ENCODE data around the gene SYNPO2. TPM values are rescaled to one million over a fixed set of nuclear protein-coding genes. Genes with fewer than 3 reads are reported as not detected.

SYNPO2 gene
- total RNA-seq, 4 donors from 2014 or later: 1,547 to 3,168 (median 2,047) TPM

DNA sequence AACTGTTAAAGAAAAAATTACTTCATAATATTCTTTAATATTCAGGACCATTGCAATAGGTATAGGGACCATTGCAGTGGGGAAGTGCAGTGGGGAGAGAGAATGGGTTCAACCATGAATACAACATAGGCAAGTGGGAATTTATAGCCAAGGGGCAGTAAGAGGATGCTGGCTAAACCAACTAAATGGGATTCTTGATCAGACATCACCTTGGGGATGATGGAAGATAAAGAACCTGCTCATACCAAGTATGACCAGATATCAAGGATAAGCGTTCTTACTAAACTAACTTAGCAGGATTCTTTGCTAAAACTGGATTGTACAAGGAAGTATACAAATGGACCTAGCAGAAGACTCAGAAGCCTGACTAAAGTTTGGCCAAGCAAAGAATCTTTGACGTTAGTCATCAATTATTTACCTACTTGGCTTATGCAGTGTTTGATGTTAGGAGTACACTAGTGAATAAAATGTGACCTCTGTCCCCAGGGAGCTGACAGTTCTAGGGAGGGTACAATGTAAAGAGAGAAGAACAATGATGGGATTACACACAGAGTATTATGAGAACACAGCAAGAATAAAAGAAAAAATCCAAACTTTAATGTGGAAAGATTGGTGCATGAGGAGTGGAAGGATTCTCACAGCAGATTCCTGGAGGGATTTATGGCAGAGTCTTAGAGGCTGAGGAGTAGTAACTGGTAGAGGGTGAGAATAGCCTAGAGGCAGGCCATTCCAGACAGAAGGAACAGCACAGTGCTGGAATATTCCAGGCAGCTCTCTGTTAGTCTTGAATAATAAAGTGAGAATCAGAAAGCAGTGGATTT, 192.3 kb downstream of the SYNPO2 start:
- ATAC-seq: no peak
- Histone ChIP-seq H3K36me3 (no peaks in the 10 kb centered on the region), H3K4me3 (no peak overlapping the region), H3K9me3 (no peaks in the 10 kb centered on the region), H3K27me3 (no peaks in the 10 kb centered on the region), H3K27ac (no peak overlapping the region), H3K4me1 (no peaks in the 10 kb centered on the region)
- TF ChIP-seq POLR2AphosphoS5 (IDR thresholded peaks at IDR 0.05) (no peak), POLR2A (IDR thresholded peaks at IDR 0.05) (no peak), EP300 (IDR thresholded peaks at IDR 0.05) (no peak)
- TF ChIP-seq, protein P1, sequence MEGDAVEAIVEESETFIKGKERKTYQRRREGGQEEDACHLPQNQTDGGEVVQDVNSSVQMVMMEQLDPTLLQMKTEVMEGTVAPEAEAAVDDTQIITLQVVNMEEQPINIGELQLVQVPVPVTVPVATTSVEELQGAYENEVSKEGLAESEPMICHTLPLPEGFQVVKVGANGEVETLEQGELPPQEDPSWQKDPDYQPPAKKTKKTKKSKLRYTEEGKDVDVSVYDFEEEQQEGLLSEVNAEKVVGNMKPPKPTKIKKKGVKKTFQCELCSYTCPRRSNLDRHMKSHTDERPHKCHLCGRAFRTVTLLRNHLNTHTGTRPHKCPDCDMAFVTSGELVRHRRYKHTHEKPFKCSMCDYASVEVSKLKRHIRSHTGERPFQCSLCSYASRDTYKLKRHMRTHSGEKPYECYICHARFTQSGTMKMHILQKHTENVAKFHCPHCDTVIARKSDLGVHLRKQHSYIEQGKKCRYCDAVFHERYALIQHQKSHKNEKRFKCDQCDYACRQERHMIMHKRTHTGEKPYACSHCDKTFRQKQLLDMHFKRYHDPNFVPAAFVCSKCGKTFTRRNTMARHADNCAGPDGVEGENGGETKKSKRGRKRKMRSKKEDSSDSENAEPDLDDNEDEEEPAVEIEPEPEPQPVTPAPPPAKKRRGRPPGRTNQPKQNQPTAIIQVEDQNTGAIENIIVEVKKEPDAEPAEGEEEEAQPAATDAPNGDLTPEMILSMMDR (IDR thresholded peaks at IDR 0.05): no peak
- 58 to 80% methylated on average over 2 of the region's 2 CpGs for WGBS, 2 donors (ENCODE audit: low coverage in 1 of 2)

DNA sequence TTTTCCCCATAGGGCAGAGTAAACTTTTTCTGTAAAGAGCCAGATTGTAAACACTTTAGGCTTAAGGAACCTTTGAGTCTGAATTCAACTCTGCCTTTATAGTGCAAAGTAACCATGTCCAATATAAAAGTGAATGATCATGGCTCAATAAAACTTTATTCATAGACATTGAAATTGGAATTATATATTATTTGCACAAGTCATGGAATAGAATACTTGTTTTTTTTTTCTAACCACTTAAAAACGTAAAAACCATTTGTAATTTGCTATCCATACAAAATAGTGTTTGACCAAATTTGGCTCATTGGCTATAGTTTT, 192.8 kb downstream of the SYNPO2 start:
- no peak overlapping the region for H3K4me3 ChIP-seq
- H3K27me3 ChIP-seq: no peaks in the 10 kb centered on the region
- TF ChIP-seq EP300 (IDR thresholded peaks at IDR 0.05): no peak
- TF ChIP-seq, protein P1 (IDR thresholded peaks at IDR 0.05): no peak
- TF ChIP-seq POLR2A (IDR thresholded peaks at IDR 0.05): no peak
- no peak for TF ChIP-seq POLR2AphosphoS5 (IDR thresholded peaks at IDR 0.05)
- no peak for ATAC-seq
- no peaks in the 10 kb centered on the region for H3K4me1 ChIP-seq
- H3K9me3 ChIP-seq: no peaks in the 10 kb centered on the region
- H3K27ac ChIP-seq: no peak overlapping the region
- 63 to 65% methylated on average over 1 of the region's 1 CpG for WGBS, 2 donors (ENCODE audit: low coverage in 1 of 2)
- H3K36me3 ChIP-seq: no peaks in the 10 kb centered on the region

DNA sequence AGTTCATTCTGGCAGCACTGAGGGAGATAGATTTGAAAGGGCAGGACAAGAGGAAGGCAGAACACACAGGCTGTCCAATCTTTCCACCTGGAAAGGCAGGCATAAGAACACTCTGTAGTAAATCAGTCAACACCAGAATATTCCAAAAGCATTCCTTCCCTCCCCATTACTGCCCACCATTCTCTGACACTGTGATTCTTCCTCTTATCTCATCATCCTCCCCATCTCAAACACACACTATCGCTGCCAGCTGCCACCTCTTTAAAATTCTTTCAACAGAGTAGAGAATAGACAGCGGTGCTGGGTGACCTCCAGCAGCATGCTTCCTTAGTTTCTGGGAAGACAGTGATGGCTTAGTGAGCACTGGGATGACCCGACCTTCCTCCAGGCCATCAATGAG, 193.3 kb downstream of the SYNPO2 start:
- WGBS, 2 donors (ENCODE audit: low coverage in 1 of 2): 34 to 47% methylated on average over 3 of the region's 3 CpGs
- no peak overlapping the region for H3K4me3 ChIP-seq
- H3K27me3 ChIP-seq: no peaks in the 10 kb centered on the region
- TF ChIP-seq POLR2AphosphoS5 (IDR thresholded peaks at IDR 0.05) (no peak), POLR2A (IDR thresholded peaks at IDR 0.05) (no peak), EP300 (IDR thresholded peaks at IDR 0.05) (no peak)
- TF ChIP-seq, protein P1 (IDR thresholded peaks at IDR 0.05): no peak
- ATAC-seq: no peak
- H3K9me3 ChIP-seq: no peaks in the 10 kb centered on the region
- H3K36me3 ChIP-seq: no peaks in the 10 kb centered on the region
- H3K4me1 ChIP-seq: no peaks in the 10 kb centered on the region
- no peak overlapping the region for H3K27ac ChIP-seq

DNA sequence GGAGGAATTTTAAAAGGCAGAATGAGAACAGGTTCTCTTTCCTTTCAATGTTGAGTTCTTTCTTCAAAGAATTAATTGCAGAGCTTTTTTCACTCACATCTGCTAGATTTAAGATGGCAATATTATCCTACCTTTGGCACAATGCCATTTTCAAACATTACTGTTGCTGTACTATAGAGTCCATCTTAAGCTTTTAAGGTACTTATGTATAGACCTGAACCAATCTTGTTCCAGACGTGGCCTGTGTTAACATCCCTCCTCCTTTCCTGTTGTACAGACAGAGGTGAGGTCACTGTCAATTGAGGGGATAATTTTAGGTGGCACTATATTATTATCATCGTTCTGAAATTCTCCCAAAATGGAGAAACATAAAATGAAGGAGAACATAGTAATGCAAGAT, 194.0 kb downstream of the SYNPO2 start:
- WGBS, 2 donors (ENCODE audit: low coverage in 1 of 2): 50 to 61% methylated on average over 2 of the region's 2 CpGs

More for the DNA sequence above, 194.0 kb downstream of the SYNPO2 start:
- ATAC-seq: no peak
- Histone ChIP-seq H3K27me3 (no peaks in the 10 kb centered on the region), H3K27ac (no peak overlapping the region), H3K36me3 (no peaks in the 10 kb centered on the region), H3K4me3 (no peak overlapping the region), H3K4me1 (no peaks in the 10 kb centered on the region), H3K9me3 (no peaks in the 10 kb centered on the region)
- TF ChIP-seq EP300 (IDR thresholded peaks at IDR 0.05): no peak
- TF ChIP-seq, protein P1 (IDR thresholded peaks at IDR 0.05): no peak
- TF ChIP-seq POLR2A (IDR thresholded peaks at IDR 0.05): no peak
- TF ChIP-seq POLR2AphosphoS5 (IDR thresholded peaks at IDR 0.05): no peak
